Measurements from ENCODE around the gene CDH4. TPM values are rescaled to one million over a fixed set of nuclear protein-coding genes. Genes with fewer than 3 reads are reported as not detected.

Gene CDH4
- total RNA-seq, 1 donor from 2014 or later, result 0.06 TPM

DNA sequence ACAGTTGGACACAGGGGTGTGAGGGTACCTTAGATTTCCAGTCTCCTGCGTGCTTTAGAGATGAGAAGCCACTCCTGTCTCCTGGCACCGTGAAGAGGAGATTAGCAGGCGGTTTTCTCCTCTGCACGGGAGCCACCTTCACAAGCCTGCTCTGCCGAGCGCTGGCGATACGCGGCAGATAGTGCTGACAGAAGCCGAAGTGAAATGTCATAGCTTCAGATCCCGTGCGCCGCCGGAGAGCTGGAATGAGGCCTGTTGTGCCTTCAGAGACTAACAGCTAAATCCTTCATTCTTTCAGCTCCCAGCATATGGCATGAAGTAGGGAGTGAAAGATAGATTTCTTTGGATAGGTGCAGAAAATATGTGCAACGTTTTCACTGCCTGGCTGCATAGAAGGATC, 442.6 kb downstream of the CDH4 start:
- intact Hi-C loops (cut with DNase I), result no loop called here
- H3K27me3 ChIP-seq (ENCODE audit: low read depth), result peaks cover 10% of the 10 kb centered on the region
- TF ChIP-seq, protein P1, sequence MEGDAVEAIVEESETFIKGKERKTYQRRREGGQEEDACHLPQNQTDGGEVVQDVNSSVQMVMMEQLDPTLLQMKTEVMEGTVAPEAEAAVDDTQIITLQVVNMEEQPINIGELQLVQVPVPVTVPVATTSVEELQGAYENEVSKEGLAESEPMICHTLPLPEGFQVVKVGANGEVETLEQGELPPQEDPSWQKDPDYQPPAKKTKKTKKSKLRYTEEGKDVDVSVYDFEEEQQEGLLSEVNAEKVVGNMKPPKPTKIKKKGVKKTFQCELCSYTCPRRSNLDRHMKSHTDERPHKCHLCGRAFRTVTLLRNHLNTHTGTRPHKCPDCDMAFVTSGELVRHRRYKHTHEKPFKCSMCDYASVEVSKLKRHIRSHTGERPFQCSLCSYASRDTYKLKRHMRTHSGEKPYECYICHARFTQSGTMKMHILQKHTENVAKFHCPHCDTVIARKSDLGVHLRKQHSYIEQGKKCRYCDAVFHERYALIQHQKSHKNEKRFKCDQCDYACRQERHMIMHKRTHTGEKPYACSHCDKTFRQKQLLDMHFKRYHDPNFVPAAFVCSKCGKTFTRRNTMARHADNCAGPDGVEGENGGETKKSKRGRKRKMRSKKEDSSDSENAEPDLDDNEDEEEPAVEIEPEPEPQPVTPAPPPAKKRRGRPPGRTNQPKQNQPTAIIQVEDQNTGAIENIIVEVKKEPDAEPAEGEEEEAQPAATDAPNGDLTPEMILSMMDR (IDR thresholded peaks at IDR 0.05), result no peak

DNA sequence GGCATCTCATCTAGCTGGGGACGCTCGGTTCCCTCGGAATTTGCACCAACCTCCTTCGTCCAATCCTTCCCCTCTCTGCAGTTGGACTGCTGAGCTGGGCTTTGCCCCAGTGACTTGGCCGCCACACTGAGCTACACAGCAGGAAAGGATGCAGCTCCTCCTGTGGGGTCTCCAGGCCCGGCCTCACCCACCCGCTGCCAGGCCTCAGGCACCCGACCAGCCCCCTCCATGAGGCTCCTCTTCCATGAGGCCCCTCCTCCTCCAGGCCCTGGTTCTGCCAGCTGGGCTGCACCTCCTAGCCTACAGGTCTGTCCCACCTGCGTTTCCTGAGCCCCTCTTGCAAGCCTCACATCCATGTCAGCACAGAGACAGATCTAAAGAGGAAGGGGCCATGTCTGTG, 443.7 kb downstream of the CDH4 start:
- intact Hi-C loops (cut with DNase I), result no loop called here
- Histone ChIP-seq H3K27ac (no peak overlapping the region), H3K4me1 (no peaks in the 10 kb centered on the region), H3K4me3 (no peak overlapping the region), H3K9me3 (no peaks in the 10 kb centered on the region), H3K36me3 (no peaks in the 10 kb centered on the region), H3K27me3 (ENCODE audit: low read depth) (peaks cover 10% of the 10 kb centered on the region)
- TF ChIP-seq, protein P1 (IDR thresholded peaks at IDR 0.05), result no peak
- DNase-seq (no peak), ATAC-seq (no peak)

More for the DNA sequence above, 442.6 kb downstream of the CDH4 start:
- H3K4me3 ChIP-seq, result no peak overlapping the region
- ATAC-seq (no peak), DNase-seq (peak; percentile 10)
- no peaks in the 10 kb centered on the region for H3K9me3 ChIP-seq
- no peak overlapping the region for H3K27ac ChIP-seq
- no peaks in the 10 kb centered on the region for H3K36me3 ChIP-seq
- H3K4me1 ChIP-seq, result no peaks in the 10 kb centered on the region

DNA sequence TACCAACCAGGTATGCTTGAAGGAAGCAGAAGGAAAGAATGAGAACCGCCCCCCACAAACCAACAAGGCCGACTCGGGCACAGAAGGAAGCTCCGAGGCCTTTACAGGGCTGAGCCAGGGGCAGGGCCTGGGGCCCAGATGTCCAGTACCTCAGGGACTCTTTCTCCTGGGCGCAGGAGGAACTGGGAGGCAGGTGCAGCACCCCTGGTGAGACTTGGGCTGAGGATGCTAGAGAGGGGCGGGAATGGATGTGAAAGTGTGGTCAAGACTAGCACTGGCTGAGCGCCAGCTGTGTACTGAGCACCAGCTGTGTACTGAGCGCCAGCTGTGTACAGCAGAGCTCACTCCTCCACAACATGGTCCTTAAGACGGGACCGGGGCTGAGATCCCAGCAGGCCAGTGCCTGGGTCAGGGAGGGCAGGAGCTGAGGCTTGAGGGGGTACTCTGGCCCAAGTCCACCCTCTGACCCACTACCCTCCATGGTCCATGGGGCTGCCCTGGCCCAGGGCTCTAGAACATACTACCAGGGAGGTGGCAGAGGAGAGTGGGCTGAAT, 444.2 kb downstream of the CDH4 start:
- ATAC-seq (peak in 1 of 2 donors; percentile 11), DNase-seq (peak; percentile 28)
- no peaks in the 10 kb centered on the region for H3K9me3 ChIP-seq
- intact Hi-C loops (cut with DNase I), result no loop called here
- H3K27me3 ChIP-seq (ENCODE audit: low read depth), result peaks cover 10% of the 10 kb centered on the region
- H3K4me3 ChIP-seq, result no peak overlapping the region
- H3K4me1 ChIP-seq, result no peaks in the 10 kb centered on the region
- TF ChIP-seq, protein P1 (IDR thresholded peaks at IDR 0.05), result no peak
- no peaks in the 10 kb centered on the region for H3K36me3 ChIP-seq
- no peak overlapping the region for H3K27ac ChIP-seq

DNA sequence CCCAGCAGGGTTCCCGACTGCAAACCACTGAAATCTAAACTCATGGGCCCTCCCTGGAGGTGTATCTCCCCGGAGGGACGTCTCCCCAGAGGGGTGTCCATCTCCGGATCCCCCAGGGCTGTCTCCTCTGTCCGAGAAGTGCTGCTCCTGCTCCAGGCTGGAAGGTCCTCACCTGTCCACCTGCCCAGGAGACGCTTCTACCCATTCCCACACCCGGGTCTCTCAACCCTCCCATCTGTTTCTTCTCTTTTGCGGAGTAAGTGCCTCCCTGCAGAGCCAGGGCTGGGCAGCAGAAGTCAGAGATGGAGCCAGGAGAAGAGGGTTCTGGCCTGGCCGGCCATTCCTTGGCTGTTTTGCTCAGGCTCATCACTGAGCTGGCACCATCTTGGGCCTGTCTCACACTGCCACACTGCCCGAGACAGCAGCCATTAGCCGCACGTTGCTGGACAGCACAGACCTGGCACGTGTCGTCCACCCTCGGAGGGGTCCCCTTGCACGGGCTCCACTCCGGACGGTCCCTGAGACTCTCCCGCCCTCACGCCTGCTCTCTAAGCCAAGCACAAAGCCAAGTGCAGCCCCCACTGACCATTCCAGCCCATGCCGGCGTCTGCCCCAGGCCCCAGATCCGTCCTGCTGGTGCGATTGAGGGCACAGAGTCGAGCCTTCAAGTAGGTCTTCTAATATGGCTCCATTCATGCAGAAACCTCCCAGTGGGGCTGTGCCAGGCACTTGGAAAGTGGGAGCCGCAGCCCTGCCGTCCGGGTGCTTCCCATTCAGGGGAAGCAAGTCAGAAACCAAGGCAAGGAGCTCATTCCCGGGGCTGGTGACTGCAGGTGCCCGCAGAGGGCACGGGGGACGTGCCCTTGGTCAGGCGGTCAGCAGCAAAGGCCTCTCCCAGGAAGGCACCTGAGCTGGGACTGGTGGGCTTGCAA, 445.9 kb downstream of the CDH4 start:
- Histone ChIP-seq H3K27me3 (ENCODE audit: low read depth) (peaks cover 10% of the 10 kb centered on the region), H3K4me3 (no peak overlapping the region), H3K36me3 (no peaks in the 10 kb centered on the region), H3K4me1 (no peaks in the 10 kb centered on the region), H3K9me3 (no peaks in the 10 kb centered on the region), H3K27ac (no peak overlapping the region)
- intact Hi-C loops (cut with DNase I), result no loop called here
- TF ChIP-seq, protein P1 (IDR thresholded peaks at IDR 0.05), result no peak
- ATAC-seq, result peak in 1 of 2 donors; percentile 30
- no peak for DNase-seq

DNA sequence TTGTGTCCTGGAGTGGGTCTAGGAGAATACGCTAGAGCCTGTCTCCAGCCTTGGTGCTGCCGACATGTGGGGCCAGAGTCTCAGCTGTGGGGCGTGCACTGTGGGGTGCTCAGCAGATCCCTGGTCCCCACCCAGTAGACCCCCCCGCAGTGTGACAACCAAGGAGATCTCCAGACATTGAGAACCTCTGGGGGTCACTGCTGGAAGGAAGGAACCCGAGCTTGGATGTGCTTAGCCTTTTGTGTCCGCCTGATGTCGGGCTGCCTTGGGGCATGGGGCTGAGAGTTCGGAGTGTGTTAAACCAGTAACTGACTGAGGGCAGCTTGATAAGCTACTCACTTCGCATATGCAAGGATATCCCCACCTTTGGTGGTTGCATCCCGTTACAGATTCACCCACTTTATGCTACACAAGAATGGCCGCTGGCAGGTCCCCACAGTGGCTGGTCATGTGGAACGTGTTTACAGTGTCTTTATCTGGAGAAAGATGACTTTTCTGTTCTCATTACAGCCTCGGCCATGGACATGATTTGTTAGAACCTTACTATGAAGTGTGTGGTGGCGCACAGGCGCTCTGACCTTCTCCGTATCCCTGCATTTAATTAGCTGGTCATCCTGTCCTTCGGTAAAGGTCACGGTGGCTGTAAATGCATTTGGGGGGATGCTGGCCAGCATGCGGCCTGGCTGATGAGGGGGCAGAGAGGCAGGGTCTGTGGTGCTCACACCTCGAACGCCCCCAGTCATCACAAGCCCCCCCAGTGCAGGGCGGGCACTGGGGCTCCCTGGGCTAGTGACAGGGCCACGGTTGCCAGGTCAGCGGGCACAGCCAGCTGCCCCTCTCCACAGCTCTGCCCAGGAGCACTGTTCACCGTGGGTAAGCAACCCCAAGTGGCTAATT, 446.8 kb downstream of the CDH4 start:
- H3K4me1 ChIP-seq, result no peaks in the 10 kb centered on the region
- intact Hi-C loops (cut with DNase I), result no loop called here
- TF ChIP-seq, protein P1 (IDR thresholded peaks at IDR 0.05), result no peak

More for the DNA sequence above, 446.8 kb downstream of the CDH4 start:
- no peak overlapping the region for H3K4me3 ChIP-seq
- ATAC-seq, result no peak
- H3K36me3 ChIP-seq, result no peaks in the 10 kb centered on the region
- no peak overlapping the region for H3K27ac ChIP-seq
- DNase-seq, result no peak
- no peaks in the 10 kb centered on the region for H3K9me3 ChIP-seq
- H3K27me3 ChIP-seq (ENCODE audit: low read depth), result peaks cover 10% of the 10 kb centered on the region
